Medulla oblongata (tissue), 1 donor: ENCODE data around the gene KLF3.
A peak's percentile ranks its signal among the peaks of the same experiment; 100 is the strongest.

Experiments
- DNase-seq: peaks from one replicate; pipeline ENCODE4 v3.0.0-alpha.2; 2015; ENCODE audit errors: extremely low spot score

KLF3 gene

DNA sequence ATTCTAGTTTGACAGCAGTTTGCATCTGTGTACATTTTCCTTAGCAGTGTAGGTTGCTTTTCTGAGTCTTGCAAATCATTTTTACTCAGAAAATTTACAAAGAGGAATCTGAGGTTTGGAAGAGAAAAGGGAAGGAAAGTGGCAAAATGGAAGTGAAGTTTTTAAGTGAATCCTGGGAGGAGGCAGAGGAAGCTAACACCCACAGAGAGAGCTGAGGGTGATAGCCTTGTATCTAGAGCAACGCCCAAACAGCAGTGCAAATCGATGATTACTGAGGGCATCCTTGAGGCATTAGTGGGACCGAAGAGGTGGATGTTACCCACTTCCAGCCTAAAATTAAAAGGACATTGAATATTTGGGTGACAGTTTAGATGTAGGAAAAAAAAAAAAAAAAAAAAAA is 31.8 kb downstream of the KLF3 start:
- no peak for DNase-seq

DNA sequence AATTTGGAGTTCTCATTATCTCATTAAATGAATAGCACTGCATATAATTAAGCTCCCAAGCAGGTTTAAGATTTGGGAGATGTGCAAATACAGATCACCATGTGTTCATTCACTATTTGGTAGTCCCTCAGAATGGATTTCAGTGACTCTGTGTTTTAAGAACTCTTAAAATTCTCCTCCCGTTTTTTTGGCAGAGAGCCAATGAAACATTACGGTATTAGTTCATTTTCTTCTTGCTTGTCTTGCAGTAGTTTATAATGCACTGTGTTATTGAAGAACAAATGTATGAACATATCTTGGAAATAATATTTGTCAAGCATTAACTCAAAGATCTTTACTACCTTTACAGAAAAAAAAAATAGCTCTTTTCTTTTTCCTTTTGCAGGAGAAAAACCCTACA is 32.7 kb downstream of the KLF3 start:
- no peak for DNase-seq

DNA sequence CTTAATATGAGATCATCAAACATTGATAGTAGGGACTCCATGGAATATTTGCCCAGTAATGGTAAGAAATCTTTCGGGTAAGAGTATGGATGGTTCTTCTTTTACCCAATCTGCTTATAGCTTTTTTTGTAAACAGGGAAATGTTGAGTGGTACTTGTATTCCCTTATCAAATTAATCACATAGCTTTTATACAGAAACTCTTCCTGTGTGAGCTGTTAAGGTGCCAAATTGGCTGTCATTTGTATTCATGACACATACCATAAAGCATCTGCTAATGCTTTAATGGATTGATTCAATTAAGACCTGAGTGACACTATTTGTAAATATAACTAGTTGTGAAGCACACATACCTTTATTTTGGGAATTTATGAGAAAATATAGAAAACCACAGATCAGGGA is 34.2 kb downstream of the KLF3 start:
- DNase-seq, result no peak

DNA sequence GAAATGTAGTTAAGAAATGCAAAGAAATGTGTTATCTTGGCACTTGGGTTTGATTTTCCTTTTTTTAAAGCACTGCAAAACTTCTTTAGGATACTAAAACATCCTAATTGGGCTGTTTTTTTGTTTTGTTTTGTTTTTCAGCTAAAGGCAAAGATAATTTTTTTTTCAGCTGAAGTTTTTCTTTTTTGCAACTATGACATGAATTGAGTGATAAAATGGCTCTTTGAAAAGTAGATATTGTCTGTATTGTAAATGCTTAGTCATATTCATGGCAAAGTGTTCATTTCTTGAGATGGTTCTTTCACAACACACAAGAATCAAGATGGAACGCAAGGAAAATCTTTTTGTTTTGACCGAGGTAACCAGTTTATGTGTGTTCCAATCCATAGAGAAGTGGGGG is 35.1 kb downstream of the KLF3 start:
- no peak for DNase-seq

DNA sequence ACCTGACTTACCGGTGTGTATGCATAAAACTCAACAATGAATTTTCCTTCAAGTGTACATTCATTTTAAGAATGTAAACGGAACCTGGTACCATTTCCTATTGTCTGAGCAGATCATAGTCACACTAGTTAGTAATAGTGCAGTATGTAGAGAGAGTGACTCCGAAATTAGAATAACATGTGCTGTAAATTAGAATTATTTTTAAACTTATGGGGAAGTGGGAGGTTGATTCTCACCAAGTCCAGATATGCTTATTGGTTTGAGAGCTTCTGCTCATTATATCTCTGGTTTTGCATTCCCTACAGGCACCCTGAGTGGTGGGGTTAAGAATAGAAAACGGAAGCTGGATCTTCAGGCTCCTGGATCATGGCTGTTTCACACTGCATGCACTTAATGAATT is 39.6 kb downstream of the KLF3 start:
- DNase-seq, result no peak

DNA sequence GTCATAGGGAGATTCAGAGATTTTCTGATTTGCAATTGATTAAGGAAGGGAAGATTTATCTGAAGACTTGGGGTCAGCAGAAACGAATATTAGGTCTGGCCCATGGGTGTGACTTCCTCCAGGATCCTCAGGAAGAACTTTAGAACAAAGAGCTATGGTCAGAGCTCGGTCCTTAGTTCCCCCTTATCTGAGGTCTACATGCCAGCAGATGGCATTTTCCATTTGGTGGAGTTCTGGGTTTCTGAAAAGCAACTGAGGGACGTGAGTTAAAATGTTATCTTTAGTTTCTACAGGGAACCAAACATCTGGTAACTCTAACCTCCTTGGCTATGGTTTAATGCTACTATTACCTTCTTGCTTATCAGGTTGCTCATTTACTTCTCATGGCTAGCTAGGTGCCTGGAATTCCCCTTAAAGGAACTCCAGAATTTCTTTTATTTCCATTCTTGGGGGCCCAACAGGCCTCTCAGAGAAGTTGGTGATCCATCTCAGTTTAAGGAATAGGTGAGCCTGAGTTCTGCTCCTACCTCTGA is 40.7 kb downstream of the KLF3 start:
- no peak for DNase-seq

DNA sequence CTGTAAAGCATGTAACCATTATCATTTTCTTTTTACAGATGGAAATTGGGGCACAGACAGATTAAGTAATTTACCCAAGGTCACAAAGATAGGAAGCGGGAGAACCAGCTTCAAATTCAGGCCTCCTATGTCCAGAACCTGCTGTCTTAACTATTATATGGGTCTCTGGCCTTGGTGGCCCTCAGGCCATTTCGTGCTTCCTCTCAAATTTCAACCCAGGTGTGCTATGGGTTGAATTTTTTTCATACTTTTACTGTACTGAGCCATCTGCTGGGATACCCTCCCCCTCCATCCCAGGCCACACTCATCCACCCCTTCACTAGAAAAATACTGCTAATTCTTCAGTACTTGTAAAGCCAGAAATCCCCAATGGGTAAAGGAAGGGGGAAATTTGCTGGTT is 42.3 kb downstream of the KLF3 start:
- no peak for DNase-seq

DNA sequence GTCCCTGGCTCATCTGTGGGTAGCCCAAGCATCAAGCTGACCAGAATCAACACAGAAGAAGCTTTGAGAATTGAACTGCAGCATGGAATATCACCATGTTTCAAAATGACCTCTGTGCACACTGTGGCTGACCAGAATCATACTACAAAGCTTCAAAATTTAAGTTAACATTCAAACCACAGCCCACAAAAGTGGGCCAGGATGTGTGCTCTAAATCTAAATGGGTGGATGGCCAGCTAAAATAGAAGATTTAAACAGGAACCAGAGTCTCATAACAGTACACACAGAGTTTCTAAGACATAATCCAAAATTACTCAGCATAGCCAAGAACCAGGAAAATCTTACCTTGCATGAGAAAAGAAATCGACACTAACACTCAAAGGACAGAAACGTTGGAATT is 46.1 kb downstream of the KLF3 start:
- DNase-seq, result no peak

DNA sequence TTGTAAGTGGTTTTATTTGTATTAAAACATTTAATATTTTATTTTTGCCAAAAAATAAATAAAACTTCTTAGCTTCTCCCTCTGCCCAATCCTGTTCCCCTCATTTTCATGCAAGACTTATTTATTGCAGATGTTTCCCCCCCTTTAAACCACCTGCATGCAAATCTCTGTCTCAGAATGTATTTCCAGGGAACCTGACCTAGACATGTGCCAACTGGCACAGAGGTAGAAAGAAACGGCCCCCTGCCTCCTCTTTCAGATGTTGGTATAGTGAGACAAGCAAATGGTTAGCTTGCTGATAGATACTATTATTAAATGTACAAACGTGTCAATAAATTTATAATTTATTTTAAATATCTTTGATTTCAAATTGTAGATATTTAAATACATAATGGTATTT is 47.1 kb downstream of the KLF3 start:
- no peak for DNase-seq

DNA sequence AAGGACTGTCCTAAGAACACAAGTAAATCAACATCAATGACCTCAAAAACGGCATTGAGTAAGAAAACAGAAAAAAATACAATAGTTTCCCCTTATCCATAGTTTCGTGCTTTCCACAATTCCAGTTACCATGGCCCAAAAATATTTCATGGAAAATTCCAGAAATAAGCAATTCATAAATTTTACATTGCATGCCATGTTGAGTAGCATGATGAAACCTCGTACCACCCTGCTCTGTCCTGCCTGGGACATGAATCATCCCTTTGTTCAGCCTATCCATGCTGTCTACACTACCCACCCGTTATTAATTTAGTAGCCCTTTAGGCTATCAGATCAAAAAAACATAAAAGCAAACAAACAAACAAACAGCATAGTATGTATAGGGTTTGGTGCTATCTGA is 51.1 kb downstream of the KLF3 start:
- DNase-seq, result no peak

DNA sequence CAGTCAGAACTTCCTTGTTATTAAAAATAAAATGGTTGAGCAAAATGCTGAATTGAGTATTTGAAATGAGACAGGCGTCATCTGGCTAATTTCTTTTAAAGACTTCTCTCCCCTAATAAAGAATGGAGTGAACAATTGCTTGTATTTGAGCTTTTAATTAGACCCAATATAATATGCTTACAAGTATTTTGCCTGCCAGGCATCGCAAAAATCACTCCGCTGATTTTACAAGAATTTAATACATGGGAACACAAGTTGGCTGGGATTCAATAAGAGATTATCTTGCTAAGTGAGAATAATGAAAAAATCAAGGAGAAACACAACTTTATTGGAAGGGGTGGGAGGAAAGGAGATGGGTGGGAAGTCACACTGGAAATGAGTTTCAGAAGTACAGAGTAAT is 52.3 kb downstream of the KLF3 start:
- DNase-seq, result no peak

DNA sequence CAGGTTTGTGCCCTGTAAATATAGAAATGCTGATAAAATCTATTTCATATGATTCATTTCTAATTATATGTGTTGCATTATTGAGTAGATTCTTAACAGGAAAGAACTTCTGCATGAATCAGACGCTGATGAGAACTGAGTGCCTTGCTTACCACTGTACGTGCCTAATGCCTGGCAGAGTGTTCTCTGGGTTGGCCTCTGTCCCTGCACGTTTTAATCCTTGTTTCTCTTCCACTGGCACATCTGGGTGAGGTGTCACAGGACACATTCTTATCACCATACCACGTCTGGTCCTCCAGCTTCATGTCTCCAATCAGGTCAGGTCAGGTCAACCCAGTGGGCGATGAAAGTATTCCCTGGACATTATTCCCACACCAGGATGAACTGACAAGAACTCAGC is 53.6 kb downstream of the KLF3 start:
- no peak for DNase-seq

DNA sequence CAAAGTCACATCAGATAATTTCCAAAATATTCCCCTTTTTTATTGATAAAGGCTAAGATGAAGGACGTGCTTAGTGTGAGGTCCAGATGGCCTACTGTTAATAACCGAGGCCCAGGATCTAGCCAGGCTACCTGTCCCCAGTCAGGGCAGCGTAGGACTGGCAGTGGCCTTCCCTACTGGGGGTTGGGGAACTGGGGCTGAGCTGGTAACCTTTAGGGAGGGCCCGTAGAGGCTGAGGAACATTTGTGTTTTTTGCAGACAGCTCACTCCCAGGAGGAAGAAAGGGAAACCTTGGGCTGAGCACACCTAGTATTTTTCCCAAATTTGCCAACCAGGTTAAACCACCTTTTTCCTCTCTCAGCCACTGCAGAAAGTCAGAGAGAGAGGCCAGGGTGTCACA is 59.1 kb downstream of the KLF3 start:
- no peak for DNase-seq

DNA sequence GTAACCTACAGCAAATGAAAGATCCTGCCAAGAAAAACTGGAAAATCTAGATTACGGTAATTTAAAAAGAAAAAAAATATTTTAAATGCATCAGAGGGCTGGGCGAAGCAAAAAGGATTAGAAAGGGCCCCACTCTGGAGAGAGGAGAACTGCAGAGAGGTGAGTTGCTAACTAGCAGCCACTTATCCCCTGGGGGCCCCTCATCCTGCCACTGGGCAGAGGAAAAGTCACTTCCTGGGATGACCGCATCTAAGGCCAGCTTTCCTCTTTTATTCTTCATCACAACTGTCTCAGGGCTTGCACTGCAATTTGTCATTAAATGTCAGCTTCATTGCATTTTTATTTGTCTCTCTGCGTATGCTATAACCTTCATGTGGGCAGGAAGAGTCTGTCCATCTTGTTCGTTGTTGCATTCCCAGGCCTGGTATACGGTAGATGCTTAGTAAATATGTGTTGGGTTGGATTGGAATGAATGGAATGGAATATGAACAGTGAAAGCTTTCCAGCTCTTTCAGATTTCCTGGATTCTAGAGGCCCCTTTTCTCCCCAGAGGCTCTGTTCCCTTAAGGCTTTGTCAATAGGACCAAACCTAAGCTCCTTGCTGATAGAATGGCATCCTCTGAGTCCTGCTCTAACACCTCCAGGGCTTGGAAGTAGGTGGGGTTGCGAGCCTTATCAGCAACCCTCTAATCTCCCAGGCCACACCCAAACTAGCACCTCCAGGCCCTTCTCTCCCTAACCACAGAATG is 59.9 kb downstream of the KLF3 start:
- no peak for DNase-seq

DNA sequence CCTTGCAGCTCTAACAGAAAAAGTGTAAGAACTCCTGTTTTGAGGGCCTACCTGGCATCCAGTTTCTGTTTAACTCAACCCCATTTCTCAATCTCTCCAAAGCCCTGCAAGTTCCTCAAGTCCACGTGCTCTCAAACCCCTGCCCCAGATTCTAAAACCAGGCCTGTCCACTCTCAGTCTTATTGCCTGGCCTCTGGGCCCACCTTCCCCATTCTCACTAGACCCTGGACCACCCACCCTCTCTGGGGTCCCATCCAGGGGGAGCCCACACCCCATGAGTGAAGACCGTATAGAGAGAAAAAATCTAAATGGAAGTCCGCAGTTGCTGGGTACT is 60.4 kb downstream of the KLF3 start:
- DNase-seq, result no peak

DNA sequence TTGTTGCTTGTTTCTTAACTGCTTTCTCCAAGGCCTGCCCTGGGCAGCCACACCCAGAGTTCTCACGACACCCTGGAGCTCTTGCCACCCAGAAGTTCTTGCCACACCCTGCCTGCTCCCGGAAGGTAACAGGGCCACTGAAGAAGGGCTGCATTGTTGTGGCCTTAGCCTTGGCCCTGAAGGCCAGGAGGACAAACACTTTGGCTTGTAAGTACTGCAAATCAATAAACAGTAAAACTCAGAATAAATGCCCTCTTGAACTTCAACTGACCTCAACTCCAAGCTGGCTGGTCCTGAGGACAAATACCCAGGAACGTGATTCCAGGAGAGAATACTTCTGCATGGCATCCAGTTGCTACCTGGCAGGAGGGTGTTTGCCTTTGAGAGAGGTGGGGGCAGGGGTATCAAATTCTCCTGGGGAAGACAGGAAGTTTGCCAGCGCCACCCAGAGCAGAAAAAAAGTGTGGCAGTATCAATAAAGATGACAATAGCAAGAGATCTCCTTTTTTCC is 64.7 kb downstream of the KLF3 start:
- DNase-seq, result no peak

DNA sequence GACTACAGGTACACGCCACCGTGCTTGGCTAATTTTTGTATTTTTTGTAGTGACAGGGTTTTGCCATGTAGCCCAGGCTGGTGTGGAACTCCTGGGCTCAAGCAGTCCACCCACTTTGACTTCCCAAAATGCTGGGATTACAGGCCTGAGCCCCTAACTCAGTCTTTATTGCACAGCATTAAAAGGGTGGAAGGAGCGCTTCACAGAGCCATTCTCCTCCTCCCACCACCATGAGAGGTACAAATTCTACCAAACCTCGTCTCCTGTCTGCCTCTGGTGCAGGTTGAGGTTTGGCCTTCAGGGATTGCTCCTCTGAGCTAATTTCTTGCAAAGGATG is 66.5 kb downstream of the KLF3 start:
- DNase-seq, result no peak

DNA sequence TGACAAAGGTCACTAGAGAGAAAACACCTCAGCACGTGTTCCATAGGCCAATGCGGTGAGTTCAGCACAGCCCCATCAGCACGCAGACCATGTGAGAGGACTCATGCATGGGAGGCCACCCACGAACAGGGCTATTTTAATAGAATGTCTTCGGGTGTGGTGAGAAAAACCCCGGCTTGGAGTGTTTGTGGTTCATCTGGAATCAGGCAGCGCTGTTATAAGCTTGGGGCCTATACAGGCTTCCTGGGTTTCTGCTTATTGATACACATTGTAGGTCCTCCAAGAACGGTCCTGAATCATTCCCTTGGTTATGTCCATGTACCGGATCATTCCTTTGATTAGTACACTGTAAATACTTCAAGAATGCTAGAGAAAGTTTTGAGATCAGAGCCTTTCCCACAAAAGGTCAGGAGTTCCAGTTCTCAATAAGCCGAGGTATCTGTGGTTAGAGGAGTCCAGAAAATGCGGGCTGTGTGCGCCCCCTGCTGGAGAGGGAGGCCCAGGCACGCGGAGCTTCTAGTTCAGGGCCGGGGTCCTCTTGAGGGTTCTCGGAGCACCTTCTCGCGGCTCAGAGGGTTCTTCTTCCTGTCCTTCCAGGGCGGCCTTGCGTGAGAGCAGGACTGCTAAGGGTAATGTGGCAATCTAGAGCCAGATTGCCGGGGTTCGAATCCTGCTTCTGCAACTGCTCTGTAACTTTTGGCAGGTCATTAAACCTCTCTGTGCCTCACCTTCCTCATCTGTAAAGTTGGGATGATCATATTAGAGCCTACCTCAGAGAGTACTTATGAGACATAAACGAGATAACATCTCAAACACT is 67.0 kb downstream of the KLF3 start:
- DNase-seq, result peak; percentile 89

DNA sequence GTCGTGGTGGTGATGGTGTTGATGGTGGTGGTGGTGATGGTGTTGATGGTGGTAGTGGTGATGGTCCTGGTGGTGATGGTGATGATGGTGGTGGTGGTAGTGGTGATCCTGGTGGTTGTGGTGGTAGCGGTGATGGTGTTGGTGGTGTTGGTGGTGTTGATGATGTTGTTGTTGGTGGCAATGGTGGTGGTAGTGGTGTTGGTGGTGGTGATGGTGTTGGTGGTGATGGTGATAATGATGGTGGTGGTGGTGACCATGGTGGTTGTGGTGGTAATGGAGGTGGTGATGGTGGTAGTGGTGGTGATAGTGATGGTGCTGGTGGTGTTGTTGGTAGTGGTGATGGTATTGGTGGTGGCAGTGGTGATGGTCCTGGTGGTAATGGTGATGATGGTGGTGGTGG is 69.7 kb downstream of the KLF3 start:
- DNase-seq, result no peak

DNA sequence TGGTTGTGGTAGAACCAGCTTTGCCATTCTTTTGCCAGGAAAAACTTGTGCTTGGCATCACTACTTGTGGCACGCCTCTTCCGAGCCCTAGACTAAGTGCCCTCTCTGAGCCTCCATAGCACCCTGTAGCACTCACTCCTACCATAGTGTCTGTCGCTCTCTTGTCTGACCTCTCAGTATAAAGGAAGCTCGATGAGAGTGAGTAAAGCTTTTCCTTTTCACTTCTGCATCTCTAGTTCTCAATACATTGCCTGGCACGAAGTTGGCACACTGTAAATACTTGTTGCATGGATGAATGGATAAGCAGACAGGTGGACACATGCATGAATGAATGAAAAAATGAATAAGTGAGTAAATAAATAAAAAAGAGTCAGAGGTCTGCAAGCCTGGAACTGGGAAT is 70.4 kb downstream of the KLF3 start:
- DNase-seq, result no peak

DNA sequence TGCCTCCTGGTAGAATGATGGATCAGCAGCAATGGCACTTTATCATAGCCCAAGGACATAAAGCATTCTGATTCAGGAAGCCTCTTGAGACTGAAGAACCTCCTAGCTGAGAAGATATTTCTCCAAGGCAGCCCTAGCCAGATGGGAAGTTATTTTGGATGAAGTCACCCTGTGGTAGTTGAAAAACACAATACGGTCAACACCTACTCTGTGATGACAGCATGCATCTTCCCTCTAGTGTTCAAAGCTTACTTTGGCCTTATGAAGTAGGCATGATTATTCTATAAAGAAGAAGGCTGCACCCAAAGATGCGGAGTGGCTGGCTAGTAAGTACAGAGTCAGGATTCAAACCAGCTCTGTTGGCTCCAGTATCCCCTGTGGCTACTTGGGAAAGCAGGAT is 70.9 kb downstream of the KLF3 start:
- no peak for DNase-seq

DNA sequence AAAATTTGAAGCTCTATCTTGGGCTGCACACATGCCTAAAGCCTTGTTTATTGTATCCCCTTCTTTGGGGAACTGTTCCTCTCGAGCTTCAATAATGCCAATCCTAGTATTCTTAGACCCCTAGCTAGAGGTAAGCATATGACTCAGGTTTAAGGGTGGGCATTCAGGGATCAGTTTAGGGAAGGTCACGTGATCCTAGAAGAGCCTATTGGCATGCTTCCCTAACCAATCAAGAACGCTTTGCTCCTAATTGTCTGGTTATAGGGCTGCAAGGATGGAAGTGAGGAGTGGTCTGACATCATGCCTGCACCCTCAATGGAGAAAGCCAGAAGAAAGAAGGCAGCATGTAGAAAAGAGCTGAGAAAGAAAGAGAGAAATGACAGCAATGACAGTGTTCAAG is 71.9 kb downstream of the KLF3 start:
- no peak for DNase-seq
